ENCODE measurements around the gene CCNY. TPM values are rescaled to one million over a fixed set of nuclear protein-coding genes. Genes with fewer than 3 reads are reported as not detected.

Gene CCNY
- total RNA-seq, 1 donor from 2014 or later: 73.6 TPM

DNA sequence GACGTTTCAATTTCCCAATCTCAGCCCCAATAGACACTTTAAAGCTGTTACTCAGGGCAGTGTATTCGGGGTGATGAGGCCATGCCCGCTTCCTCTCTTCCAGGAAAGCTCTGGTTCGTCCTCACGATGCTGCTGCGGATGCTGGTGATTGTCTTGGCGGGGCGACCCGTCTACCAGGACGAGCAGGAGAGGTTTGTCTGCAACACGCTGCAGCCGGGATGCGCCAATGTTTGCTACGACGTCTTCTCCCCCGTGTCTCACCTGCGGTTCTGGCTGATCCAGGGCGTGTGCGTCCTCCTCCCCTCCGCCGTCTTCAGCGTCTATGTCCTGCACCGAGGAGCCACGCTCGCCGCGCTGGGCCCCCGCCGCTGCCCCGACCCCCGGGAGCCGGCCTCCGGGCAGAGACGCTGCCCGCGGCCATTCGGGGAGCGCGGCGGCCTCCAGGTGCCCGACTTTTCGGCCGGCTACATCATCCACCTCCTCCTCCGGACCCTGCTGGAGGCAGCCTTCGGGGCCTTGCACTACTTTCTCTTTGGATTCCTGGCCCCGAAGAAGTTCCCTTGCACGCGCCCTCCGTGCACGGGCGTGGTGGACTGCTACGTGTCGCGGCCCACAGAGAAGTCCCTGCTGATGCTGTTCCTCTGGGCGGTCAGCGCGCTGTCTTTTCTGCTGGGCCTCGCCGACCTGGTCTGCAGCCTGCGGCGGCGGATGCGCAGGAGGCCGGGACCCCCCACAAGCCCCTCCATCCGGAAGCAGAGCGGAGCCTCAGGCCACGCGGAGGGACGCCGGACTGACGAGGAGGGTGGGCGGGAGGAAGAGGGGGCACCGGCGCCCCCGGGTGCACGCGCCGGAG lies 271.4 kb downstream of the CCNY start:
- no peak for DNase-seq (ENCODE audit: extremely low read depth, low read depth, low spot score)

DNA sequence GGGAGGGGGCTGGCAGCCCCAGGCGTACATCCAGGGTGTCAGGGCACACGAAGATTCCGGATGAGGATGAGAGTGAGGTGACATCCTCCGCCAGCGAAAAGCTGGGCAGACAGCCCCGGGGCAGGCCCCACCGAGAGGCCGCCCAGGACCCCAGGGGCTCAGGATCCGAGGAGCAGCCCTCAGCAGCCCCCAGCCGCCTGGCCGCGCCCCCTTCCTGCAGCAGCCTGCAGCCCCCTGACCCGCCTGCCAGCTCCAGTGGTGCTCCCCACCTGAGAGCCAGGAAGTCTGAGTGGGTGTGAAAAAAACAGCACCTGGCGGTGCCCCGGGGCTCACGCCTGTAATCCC lies 272.0 kb downstream of the CCNY start:
- no peak for DNase-seq (ENCODE audit: extremely low read depth, low read depth, low spot score)

DNA sequence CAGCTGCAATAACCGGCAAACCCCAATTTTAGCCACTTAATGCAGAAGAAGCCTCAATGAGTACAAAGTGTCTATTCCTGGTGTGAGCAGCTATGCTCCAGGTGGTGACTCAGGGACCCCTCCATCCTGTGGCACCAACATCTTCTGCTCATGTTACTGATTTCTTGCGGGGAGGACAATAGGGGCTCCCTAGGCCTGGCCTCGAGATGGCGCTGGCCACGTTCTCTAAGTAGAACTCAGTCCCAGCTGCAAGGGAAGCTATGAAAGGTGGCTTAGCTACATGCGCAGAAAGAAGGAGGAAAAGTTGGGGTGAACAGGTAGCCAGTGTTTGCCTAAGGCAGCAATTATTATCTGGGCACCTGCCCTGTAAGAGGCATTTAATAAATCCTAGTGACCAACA lies 275.4 kb downstream of the CCNY start:
- DNase-seq (ENCODE audit: extremely low read depth, low read depth, low spot score): no peak

DNA sequence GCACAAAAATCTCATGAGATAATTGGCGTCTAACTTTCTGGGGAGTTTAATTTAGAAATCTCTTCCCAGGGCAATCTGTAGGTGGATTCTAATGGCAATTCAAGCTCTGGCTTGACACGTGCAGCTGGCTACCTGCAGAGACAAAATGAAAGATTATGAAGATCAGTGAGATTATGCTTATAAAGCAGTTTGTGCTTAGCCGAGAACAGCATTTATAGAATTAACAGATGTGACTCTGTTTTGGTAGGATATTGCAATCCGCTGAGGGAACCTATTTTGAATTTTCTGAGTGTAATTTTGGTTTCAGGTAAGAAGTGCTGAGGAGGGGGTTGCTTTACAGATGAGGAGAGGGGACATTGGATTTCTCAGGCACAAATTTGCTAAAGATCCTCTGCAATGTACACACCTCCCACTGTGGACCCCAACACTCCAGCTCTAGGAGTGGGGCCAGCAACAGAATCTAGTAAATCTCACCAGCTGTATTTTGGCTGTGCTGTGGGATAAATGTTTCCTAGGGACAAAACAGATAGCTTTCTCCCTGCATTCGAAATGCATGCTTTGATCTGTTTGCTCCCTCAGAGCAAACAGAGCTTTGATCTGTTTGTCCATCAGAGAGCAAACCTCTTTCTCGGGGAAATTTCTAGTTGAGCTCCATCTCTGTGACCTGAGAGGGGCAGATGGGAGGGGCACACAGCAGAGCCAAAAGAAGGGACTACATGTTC lies 276.2 kb downstream of the CCNY start:
- DNase-seq (ENCODE audit: extremely low read depth, low read depth, low spot score): no peak

DNA sequence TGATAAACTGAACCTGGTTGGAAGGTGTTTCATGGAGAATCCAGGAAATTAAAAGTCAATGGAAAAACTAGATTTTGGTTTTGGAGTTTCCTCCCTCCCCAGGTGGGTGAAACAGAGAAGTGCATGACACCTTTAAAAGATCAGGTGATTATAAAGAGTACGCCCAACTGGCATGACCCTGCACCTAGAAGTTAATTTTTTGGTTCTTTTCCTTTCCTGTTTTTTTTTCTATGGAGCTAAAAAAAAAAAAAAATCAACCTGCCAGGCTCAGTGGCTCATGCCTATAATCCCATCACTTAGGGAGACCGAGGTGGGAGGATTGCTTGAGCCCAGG lies 276.8 kb downstream of the CCNY start:
- no peak for DNase-seq (ENCODE audit: extremely low read depth, low read depth, low spot score)

DNA sequence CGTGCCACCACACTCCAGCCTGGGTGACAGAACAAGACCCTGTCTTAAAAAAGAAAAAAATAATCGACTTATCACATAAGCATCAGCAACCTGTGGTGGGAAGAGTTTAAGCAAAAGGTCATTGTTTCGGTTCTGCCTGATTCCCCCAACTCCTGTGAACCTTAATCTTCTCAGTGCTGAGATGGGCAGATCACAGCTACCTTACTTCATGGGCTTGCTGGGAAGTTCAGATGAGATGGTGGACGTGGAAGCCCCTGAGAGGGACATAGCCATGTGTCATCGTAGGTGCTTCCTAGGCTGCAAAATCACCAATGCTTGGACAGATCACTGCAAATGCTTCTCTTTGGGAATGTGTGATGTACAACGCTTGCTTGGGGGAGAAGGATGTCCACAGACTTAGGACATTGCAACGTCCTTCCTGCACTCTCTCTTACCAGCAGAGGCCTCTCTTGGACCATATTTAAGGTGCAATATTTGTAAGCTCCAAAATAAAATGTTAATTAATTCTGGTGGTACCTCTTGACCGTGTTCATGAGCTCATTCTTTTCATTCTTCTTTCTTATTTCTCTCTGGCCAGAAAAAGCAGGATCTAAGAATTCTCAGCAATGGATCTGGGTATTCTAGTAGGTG lies 277.4 kb downstream of the CCNY start:
- DNase-seq (ENCODE audit: extremely low read depth, low read depth, low spot score): no peak

DNA sequence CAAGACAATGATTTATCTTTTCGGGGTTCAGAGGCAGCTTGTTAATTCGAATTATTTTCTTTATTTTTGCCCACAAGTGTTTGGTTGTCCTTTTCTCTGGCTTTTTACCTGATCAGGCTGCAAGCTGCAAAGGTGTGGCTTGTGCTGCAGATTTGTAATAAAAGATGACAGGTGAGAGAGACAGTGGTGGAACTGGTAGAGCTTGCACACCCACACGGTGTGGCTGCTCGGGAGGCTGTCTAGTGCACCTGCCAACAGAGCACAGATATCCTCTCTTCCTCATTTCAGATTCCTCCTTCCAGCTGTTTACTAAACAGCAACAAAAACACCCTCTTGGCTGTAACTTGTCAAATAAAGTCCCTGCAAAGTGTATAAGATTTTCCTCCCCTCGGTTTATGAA lies 278.0 kb downstream of the CCNY start:
- DNase-seq (ENCODE audit: extremely low read depth, low read depth, low spot score): no peak

Other genes starting within 250 kb of the CCNY start
- gene CUL2, start 246.2 kb upstream of the CCNY start, total RNA-seq: 32.0 and 33.8 TPM in 2 replicates
- gene CREM, start 209.7 kb upstream of the CCNY start, total RNA-seq: 68.5 and 80.1 TPM in 2 replicates

Measured in glomerular endothelial cell (primary cell).